Hepatic stellate cell (primary cell): Measurements from ENCODE around the gene NUAK2.

Experiments used
- DNase-seq: peaks from one replicate; pipeline ENCODE4 v3.0.0; 2011; ENCODE audit warnings: low spot score

The NUAK2 gene

DNA sequence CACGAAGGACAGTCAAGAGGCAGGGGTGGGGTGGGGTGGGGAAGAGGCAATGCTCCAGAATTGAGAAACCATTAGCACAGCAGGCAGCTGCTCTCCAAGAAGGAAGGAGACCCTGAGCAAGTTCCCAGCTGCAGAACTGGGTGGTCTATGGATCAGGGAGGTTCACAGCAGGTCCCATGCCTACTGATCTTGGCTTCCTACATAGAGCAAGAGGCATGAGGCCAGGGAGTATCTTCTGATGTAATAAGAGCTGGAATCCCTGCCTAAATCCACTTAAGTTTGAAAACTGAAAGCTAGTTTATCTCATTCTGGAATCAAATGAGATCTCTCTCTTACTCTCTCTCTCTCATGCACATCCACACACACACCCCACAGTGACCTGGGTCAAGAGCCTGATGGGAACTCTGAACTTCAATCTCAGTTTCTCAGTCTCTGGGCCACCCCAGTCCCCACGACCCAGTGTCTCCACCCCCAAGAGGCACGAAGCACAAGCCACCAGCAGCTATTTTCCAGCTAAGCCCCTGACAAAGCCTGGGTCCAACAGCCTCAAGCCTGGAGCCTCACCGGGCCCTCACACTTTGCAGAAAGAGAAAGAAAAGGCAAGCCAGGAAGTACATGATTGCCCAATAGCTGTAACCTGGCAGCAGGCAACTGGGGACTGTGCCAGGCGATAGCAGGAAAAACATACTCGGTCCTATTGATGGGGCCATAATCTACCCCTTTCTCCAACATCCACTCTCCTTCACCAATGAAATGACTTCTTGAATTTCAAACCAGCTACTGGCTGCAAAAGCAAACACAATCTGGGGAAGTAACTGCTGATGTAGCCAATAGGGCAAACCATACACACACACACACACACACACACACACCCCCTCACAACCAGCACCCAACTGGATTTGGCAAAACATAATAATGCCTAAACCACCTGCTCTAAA lies 2.2 kb downstream of the NUAK2 start:
- no peak for DNase-seq

DNA sequence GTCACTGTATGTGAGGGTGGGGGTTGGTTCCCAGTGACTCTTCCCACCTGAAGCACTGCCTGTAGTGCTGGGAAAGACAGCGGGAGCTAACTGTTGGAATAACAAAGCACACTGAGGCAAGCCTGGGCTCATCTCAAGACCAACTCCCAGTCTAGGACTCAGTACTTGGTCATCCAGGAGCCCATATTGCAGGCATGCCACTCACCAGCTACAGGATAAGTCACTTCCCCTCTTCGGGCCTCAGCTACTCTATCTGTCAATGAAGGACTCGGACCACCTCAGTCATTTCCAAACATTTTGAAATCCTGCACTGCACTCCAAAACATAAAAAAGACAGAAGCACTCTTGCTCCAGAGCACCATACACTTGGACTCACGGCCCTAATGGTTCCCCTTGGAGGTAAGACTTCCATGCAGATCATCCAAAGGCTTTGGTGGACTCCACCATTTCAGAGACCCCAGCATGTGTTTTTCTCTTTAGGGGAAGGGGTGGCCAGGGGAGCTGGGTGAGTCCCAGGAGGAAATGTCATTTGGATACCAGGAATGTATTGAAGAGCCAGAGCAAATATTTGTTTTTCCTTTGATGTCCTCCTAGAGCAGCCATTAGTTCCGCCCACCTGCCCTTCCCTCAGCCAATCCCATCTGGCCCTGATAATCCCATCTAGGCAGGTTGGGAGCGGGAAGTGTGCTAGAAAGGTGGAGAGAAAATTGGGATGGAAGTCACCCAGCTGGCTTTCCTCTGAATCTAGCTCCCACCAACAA lies 3.1 kb downstream of the NUAK2 start:
- DNase-seq: no peak

DNA sequence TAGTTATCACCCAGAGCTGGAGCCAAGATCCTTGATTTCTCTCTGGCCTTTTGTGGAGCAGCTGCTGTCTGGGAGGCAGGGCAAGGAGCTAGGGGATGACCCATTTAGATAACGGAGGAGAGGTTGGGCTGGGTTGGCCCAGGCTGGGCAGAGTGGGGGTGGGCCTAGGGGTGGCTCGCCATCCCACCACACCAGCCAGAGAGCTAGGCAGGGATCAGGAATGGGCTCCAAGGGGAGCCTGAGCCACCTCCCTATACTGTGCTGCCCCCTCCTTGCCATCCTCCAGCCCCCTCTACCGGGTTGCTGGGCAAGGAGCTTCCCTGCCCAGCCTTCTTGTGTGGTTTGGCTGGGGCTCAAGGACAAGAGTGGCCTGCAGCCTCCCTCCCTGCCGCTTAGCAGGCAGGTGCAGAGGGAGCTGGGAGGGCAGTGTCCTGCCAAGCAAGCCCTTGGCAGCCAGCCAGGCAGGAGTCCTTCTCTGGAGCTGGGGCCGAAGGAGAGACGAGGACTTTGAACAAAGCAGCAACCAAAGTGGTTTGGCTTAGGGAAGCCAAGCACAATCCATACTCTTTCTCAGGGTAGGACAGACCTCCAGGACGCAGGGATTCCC lies 4.1 kb downstream of the NUAK2 start:
- DNase-seq: no peak

DNA sequence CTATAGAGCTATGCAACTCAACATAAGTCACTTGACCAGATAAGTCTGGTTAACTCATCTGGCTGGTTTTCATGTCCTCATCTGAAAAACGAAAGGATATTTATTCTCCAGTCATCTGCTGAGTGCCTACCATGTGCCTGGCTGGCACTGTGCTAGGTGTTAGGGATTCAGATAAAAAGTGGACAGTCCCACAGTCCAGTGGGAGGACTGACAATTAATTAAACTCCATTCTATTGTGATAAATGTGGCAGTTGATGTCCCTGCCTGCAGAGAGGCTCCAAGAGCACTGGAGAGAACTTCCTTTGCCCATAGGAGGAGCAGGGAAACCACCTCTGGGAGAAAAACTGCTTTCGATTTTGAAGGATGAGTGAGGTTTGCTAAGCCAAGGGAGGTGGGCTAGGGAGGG lies 5.4 kb downstream of the NUAK2 start:
- DNase-seq: no peak

DNA sequence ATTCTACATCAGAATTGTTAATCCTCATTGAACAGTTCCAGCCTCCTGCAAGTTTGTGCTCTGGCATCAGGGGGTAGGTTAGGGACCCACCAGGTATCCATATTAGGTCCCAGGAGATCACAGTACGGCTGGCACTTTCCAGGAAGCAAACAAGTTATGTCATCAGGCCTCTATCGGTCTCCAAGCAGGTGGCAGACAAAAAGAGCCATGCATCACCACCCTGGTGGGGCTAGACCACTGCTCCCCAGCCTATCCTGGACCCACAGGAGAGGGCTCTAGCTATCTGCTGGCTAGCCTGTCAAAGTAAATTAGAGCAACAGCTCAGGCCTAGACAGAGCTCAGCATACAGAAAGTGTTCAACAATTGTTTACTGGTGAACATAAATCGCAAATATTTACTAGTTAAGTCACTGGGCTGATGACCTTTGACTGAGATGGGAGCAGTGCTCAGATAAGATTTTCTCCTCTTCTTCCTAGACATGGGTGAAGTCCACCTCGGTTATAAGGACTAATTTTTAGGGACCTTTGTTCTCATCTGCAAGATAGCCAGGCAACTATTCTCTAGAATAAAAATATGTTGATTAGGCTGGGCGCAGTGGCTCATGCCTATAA lies 6.4 kb downstream of the NUAK2 start:
- DNase-seq: no peak

DNA sequence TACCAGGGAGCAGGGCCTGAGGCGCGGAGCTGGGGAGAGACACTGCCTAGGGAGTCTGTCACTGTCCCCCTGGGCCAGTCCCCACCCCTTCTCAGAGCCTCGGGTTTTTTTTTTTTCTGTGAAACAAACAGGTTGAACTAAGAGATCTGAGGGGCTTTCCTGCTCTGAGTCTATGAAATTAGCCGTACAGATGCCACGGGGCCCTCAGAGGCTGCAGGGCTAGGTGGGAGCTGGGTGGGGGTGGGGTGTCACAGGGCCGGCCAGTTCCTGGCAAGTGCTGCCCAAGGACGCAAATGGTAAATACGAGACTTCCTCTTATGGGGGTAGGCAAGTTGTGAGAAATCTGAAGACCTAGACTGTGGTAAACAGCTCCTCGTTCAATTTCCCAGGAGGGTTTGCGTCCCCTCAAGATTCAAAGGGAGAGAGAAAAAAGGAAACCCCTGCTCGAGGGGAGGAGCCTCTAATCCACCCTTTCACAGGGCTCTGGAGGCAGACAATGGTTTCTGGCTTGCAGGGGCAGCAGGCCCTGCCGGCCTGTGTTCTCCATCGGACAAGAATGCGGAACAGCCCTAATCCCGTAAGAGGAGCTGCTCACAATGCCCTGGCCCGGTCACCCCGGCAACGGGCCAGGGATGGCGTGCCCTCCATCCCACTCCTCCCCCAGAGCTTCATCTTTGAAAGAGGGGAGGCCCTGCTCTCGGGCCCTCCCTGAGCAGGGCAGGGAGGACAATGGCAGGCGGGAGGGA lies 7.8 kb downstream of the NUAK2 start:
- peak; percentile 63 for DNase-seq

DNA sequence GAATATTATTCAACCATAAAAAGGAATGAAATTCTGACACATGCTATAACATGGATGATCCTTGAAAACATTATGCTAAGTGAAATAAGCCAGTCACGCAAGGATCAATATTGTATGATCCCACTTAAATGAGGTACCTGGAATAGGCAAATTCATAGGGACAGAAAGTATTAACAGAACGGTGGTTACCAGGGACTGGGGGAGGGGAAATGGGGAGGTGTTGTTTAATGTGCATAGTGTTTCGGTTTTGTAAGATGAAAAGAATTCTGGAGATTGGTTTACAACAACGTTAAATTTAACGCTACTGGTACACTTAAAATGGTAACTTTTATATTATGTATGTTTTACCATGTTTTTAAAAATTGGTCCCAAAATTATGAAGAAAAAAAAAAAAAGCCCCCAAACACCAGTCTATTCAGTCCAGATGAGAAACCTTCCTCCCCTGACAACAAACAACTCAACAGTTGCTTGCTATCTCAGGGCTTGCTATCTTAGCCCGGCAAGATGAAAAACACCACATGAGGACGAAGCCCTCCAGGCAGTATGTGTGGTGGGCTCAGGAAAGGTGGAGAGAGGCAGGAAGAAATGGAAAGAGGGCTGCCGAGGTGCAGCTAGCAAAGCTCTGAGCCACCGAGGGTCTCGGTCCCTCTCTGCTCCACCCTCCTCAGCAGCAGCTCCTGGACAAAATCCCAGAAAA lies 8.5 kb downstream of the NUAK2 start:
- DNase-seq: no peak

DNA sequence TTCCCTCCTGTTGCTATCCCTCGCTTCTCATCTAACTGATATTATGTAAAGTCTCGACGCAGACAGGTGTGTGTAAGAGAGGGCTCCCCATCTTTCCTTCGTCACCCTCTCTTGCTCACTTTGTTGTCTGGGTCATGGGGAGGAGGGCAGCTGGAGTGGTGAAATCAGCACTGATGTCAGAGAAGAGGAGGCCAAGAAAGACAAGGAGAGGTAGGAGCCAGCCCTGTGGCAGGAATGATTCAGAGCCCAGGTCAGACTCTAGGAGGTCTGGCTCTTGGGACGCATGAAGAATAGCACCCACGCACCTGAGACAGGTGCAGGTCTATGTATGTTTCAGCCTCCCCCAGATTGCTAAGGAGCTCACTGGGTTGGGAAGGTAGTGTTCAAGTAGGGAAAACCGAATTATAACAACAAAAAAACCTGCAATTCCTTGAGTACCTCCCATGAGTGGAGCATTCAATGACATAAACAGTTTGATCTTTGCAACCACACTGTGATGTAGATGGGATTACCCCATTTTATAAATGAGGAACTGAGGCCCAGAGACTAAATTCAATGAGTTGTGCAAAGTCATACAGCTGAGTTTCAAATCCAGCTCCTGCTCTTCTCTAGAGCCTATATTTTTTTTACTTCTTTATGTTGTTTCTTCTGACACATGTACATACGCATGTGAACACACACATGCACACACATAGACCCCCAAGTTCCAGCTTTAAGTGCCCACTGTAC lies 10.4 kb downstream of the NUAK2 start:
- no peak for DNase-seq

DNA sequence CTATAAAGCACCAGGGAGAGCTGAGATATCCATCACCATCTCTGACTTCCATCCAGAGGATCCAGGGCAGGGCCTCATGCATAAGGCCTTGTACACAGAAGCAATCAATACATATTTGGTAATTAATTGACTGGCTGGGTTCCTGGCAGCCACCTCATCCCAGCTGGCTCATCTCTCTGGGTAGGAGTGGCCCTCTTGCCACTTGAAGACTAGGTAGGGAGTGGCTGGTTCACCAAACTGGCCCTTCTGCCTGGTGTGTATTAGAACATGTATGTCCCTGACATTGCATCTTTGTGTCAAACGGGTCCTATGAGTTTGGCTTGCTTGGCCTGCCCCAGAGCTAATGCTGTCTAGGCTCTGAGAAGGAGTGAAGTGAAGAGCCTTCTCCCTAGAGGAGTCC lies 11.8 kb downstream of the NUAK2 start:
- DNase-seq: no peak

DNA sequence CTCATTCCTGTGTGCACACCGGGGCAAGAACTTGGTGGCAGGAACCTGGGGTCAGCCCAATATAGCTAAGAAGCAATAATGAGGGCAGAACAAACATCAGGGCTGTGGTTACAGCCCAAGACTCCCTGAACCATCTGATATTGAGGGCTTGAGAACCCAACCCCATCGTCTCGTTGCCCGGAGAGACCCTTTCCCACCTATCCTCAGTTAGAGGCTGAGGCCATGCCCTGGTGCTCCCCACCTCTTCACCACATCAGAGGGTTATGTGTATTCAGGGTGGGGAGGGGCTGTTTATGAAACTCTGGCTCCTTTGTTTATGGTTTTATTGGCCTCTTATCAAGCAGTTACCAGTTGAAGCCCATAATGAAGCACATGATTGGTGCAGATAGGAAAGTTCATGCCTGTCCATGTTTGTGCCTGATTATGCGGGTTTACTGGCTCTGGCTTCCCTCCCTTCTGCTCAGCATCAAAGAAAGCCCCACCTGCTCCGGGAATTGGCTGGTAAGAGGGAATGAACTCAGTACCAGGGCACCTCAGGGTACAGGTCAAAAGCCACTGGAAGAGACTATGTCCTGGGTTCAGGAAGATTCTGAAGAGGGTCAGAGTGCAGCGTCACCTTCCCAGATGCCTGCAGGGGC lies 14.5 kb downstream of the NUAK2 start:
- DNase-seq: no peak

DNA sequence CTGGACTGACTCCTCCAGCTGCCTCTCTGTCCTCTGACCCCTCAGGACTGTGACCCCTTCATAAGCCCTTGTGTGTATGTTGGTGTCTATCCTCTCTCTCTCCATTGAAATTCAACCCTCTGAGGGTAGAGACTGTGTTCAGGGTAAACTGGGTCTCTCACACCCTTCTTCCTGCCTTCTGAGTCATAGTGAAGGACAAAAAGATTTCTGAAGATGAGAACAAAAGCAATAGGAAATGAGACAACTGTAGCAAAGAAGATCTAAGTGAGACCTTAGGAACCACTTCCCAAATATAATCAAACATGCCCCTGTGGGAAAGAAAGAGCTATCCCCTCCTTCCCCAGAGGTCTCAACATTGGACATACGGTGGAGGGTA lies 16.9 kb downstream of the NUAK2 start:
- no peak for DNase-seq

DNA sequence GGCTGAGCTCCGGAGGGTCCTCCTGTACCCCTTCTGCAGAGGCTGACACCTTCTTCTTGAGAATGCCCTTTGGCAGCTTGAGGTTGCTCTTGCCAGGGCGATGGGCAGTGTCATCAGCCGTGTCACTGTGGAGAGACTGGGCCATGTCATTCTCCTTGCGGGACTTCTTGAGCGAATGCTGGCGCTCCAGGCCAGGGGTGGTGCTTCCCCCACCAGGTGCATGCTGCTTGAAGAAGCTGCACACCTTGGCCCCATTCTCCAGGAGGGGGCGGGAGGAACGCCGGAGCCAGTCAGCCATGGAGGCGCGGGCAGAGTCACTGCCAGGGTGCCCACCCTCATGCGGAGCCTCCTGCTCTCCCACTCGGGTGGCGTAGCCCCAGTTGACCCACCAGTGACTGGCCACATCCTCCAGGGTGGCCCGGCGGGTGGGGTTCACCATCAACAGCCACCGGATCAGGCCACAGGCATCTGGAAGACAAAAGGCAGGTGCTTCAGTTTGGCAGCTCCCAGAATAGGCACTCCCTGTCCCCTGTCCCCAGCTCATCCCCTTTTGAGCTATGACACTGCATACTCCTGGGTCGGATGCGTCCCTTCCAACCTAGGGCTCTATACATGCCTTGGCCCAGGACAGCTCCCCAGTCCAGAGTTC lies 17.4 kb downstream of the NUAK2 start:
- no peak for DNase-seq

DNA sequence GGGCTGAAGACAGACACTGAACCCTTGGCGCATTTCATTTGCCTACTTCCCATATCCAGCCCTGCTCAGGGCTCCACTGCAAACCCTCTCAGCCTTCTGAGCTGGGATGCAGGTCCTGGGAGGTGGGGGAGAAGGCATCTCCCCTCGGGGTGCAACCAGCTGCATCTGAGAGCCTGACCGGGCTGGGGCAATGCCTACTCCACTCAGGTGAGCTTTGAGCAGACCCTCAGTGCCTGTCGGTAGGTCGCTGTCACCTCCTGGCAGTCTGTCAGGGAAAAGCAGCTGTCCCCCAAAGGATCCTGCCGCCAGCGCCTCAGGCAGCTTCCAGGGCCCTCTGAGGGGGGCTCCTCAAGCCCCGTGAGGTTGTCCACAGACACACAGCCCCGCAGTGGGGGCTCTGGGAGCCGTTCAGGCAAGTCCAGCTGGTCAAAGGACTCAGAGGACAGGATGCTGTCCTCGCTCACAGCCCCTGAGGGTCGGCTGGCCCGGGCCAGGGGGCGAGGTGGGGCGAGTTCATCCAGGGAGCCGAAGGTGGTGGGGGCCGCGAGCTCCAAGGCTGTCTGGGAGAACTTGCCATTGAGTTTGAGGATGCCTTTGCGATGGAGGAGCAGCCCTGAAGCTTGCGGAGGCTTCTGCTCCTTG lies 18.2 kb downstream of the NUAK2 start:
- DNase-seq: no peak

DNA sequence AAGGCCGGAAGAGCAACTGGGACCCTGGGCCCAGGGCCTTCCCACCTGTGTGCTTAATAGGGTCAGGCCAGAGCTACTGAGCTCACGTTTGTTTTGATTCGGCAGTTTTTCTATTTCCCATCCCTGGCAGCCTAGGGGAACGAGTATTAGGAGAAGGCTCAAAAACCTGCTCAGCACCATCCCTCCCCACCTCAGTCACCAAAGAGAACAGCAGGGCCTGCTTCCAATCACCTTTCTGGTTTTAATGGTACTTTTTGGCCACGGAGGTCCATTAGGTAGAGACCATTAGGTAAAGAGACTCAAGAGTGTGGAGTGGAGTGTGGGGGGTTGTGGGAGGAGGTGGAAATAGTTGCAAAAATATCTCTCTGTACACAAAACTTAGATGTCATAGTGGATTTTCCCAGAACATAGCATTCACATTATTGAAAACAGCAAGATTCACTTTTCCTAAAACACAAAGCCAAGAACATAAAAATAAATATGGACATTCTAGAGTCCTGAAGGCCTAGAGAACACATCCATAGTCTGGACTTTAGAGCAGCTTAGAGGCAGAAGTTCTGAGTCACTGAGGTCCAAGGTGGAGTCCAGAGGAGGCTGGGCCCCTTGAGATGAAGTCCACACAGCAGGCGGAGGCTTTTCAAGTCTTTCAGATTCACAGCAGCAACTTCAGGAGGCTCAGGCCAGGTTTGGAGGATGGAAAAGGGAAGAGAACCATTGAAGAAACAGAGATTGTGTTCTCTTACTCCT lies 19.5 kb downstream of the NUAK2 start:
- peak; percentile 53 for DNase-seq

DNA sequence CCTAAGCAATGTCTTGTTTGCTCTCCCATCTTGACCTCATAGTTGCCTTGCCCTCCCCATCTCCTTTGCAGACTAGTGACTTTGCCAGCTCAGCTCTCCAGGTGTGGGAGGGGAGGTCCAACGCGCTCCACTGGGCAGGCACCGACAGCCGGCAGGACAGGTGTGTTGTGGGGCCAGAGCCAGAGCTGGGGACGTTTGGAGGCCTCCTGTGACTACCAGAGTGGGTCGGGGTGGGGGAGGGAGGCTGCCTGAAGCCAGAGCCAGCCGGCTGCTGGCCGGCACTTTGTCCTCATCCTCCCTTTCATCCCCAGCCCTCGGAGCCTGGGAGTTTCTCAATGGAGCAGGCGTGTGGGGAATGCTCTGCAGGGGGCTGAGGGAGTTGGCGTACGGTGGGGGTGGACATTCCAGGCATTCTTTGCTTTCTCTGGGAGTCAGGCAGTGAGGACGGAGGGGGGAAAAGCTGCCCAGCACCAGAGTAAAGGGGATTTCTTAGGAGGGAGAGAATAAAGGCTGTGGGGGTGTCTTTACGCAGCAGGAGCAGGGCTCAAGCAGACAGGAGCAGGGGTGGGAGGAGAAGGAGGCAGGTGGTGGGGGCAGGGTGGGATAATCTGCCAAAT lies 20.2 kb downstream of the NUAK2 start:
- peak; percentile 96 for DNase-seq

DNA sequence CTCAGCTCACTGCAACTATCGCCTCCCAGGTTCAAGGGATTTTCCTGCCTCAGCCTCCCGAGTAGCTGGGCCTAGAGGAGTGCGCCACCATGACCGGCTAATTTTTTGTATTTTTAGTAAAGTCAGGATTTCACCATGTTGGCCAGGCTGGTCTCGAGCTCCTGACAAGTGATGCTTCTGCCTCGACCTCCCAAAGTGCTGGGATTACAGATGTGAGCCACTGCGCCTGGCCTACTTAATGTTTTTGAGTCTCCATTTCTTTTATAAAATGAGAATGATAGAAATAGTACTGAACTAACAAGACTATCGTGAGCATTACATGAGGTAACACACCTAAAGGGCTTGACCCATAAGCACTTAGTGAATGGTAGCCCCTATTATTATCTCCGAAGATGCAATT lies 21.4 kb downstream of the NUAK2 start:
- no peak for DNase-seq

DNA sequence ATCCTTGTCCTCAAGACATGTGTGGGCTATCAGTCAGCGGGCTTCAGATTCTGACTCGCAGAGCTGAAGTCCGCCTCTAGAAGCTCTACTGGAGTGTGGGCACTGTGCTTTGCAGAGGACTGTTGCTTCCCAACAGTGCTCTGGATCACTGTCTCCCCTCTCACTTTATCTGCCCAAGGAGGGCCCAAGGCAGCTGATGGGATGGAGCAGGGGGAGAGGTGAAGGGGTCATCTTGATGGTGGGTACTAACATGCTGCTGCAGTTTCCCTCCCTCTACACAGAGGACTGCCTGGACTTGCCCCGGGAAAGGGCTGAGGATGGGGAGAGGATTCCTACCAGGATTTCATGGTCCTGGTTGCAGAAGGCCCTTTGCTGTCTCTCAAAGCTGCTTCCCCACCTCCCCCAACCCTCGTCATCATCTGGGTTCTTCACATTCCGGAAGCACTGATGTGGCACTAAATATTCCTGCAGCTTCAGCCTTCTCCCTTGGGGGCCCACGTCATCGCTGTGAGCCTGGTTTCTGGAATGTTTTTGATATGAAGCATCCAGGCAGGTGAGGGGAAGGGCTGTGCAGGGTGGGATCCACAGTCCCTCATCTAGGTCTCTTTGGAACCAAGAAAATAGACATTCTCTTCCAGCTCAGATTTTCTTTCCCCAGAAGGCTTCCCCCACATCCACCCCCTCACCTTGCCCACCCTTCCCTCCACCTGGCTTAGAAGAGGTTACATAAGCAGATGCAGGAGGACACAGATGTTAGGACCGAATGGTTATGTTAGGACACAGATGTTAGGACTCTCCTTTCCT lies 23.2 kb downstream of the NUAK2 start:
- DNase-seq: peak; percentile 93
